Fibroblast of lung (primary cell): ENCODE results near the gene DNAH17. TPM values are rescaled to one million over a fixed set of nuclear protein-coding genes. Genes with fewer than 3 reads are reported as not detected.

Experiments
- DNase-seq, 2 donors: peaks; one replicate each; pipeline versions ENCODE4 v3.0.0 to v3.0.0-alpha.2; 2010; ENCODE audit warnings: low read depth in 2 of 2
- H2AFZ ChIP-seq: 2 replicates; pipeline ENCODE4 v1.5.1; 2012; ENCODE audit warnings: low read length, control low read depth, inconsistent platforms
- H3K27ac ChIP-seq: 2 replicates; pipeline ENCODE4 v1.5.1; 2011; ENCODE audit warnings: low read length, control low read depth; ENCODE audit not compliant: insufficient read depth
- H3K27me3 ChIP-seq: 2 replicates; pipeline ENCODE4 v1.5.1; 2011; ENCODE audit warnings: mild to moderate bottlenecking, low read length; ENCODE audit not compliant: control insufficient read depth, insufficient read depth
- H3K36me3 ChIP-seq: 2 replicates; pipeline ENCODE4 v1.5.1; 2011; ENCODE audit warnings: low read length; ENCODE audit not compliant: control insufficient read depth, insufficient read depth
- H3K4me1 ChIP-seq: 2 replicates; pipeline ENCODE4 v1.5.1; 2011; ENCODE audit warnings: low read length; ENCODE audit not compliant: control insufficient read depth, insufficient read depth; ENCODE audit errors: extremely low read depth
- H3K4me2 ChIP-seq: 2 replicates; pipeline ENCODE4 v1.5.1; 2011; ENCODE audit warnings: low read length, control low read depth; ENCODE audit not compliant: insufficient read depth; ENCODE audit errors: extremely low read depth
- H3K4me3 ChIP-seq, 4 experiments: fragments of 200-600 bp in 1 of 4; sonication (generic) in 1 of 4; replicated peaks in 1 of 4; 2 replicates each; pipeline ENCODE4 v1.5.1; 2011 to 2016; ENCODE audit warnings: low read length in 4 of 4, low read depth in 3 of 4, mild to moderate bottlenecking in 3 of 4, control low read depth in 2 of 4, inconsistent platforms in 1 of 4, mixed read lengths in 1 of 4; ENCODE audit not compliant: insufficient read depth in 1 of 4; ENCODE audit errors: control extremely low read depth in 1 of 4
- H3K79me2 ChIP-seq: 2 replicates; pipeline ENCODE4 v1.5.1; 2012; ENCODE audit warnings: mild to moderate bottlenecking, low read length, inconsistent platforms; ENCODE audit not compliant: control insufficient read depth, insufficient read depth
- H3K9ac ChIP-seq: 2 replicates; pipeline ENCODE4 v1.5.1; 2011; ENCODE audit warnings: mild to moderate bottlenecking, low read length, control low read depth; ENCODE audit not compliant: insufficient read depth
- H3K9me3 ChIP-seq: 2 replicates; pipeline ENCODE4 v1.5.1; 2012; ENCODE audit warnings: low read depth, low read length; ENCODE audit not compliant: control insufficient read depth, insufficient read depth
- H4K20me1 ChIP-seq: 2 replicates; pipeline ENCODE4 v1.5.1; 2011; ENCODE audit warnings: low read length; ENCODE audit not compliant: control insufficient read depth, insufficient read depth; ENCODE audit errors: extremely low read depth
- EZH2 ChIP-seq: IDR thresholded peaks from 2 replicates; pipeline ENCODE4 v1.5.1; 2012; ENCODE audit warnings: low read length, control low read depth, mild to moderate bottlenecking; ENCODE audit errors: missing control alignments
- polyA plus RNA-seq, 2 donors: library from polyadenylated mRNA; depleted of rRNA in 1 of 2; stranded (reverse) in 1 of 2; unstranded in 1 of 2; fragments of >200 nt; gene quantifications; 2 replicates each; pipeline ENCODE4 v1.2.1, GENCODE V29; 2011 to 2012; ENCODE audit warnings: missing spikeins in 1 of 2
- total RNA-seq: library from RNA; depleted of rRNA; stranded (reverse); fragments of >200 nt; gene quantifications from 2 replicates; pipeline ENCODE4 v1.2.1, GENCODE V29; 2014
- TF ChIP-seq, protein P1 (sequence below), 2 donors: IDR thresholded peaks in 1 of 2; conservative IDR thresholded peaks in 1 of 2; 1 replicate in 1 of 2; 2 replicates in 1 of 2; pipeline ENCODE4 v1.5.1; 2011 to 2012; ENCODE audit warnings: low read length in 2 of 2, control low read depth in 1 of 2, inconsistent platforms in 1 of 2, low read depth in 1 of 2, mild to moderate bottlenecking in 1 of 2

Gene DNAH17
- total and polyA plus RNA-seq, 2 donors (not counting 1 experiment from before 2014, with no cell fraction given): not detected

DNA sequence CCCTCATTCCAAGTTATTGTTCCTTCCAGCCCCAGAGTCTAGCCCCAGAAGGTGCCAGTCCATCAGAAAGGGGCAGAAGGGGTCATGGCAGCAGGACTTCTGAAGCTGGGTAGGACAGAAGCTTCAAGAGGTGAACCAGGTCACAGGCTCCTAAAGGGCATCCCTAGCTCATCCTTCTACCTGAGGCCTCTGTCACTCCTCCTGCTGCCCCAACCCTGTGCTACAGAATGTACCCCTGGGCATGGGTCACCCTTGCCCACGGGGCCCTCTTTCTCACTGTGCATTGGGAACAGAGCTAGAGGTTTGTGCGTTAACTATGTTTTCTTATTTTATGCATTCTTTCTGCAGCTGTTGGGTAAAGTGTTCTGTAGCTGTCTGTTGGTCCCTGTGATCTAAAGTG lies 46.5 kb downstream of the DNAH17 start:
- H3K27me3 ChIP-seq: peaks cover 11% of the 10 kb centered on the region
- H3K9me3 ChIP-seq: no peaks in the 10 kb centered on the region
- no peak overlapping the region for H3K9ac ChIP-seq
- no peaks in the 10 kb centered on the region for H3K36me3 ChIP-seq
- H3K4me3 ChIP-seq: no peak overlapping the region
- H3K4me2 ChIP-seq: no peak overlapping the region
- H3K27ac ChIP-seq: no peak overlapping the region
- no peak overlapping the region for H2AFZ ChIP-seq
- no peaks in the 10 kb centered on the region for H4K20me1 ChIP-seq
- no peak for DNase-seq
- no peak for TF ChIP-seq EZH2
- TF ChIP-seq, protein P1, sequence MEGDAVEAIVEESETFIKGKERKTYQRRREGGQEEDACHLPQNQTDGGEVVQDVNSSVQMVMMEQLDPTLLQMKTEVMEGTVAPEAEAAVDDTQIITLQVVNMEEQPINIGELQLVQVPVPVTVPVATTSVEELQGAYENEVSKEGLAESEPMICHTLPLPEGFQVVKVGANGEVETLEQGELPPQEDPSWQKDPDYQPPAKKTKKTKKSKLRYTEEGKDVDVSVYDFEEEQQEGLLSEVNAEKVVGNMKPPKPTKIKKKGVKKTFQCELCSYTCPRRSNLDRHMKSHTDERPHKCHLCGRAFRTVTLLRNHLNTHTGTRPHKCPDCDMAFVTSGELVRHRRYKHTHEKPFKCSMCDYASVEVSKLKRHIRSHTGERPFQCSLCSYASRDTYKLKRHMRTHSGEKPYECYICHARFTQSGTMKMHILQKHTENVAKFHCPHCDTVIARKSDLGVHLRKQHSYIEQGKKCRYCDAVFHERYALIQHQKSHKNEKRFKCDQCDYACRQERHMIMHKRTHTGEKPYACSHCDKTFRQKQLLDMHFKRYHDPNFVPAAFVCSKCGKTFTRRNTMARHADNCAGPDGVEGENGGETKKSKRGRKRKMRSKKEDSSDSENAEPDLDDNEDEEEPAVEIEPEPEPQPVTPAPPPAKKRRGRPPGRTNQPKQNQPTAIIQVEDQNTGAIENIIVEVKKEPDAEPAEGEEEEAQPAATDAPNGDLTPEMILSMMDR (conservative IDR thresholded peaks at IDR 0.05 in 1 of 2, IDR thresholded peaks at IDR 0.05 in 1 of 2; ENCODE audit: low read depth in 1 of 2, low read length in 2 of 2): no peak
- H3K79me2 ChIP-seq: no peaks in the 10 kb centered on the region
- H3K4me1 ChIP-seq: no peaks in the 10 kb centered on the region

- Histone ChIP-seq H2AFZ (no peak overlapping the region), H3K79me2 (no peaks in the 10 kb centered on the region), H3K27me3 (peaks cover 5% of the 10 kb centered on the region), H3K36me3 (no peaks in the 10 kb centered on the region), H3K4me2 (no peak overlapping the region), H3K4me3 (no peak overlapping the region), H4K20me1 (no peaks in the 10 kb centered on the region), H3K27ac (no peak overlapping the region), H3K9me3 (no peaks in the 10 kb centered on the region), H3K4me1 (no peaks in the 10 kb centered on the region), H3K9ac (no peak overlapping the region)
- no peak for DNase-seq
- TF ChIP-seq, protein P1 (conservative IDR thresholded peaks at IDR 0.05 in 1 of 2, IDR thresholded peaks at IDR 0.05 in 1 of 2; ENCODE audit: low read depth in 1 of 2, low read length in 2 of 2): no peak
- TF ChIP-seq EZH2: no peak
Observed at GRCh38 chr17:78529871-78530670, 47.1 kb downstream of the DNAH17 start.

DNA sequence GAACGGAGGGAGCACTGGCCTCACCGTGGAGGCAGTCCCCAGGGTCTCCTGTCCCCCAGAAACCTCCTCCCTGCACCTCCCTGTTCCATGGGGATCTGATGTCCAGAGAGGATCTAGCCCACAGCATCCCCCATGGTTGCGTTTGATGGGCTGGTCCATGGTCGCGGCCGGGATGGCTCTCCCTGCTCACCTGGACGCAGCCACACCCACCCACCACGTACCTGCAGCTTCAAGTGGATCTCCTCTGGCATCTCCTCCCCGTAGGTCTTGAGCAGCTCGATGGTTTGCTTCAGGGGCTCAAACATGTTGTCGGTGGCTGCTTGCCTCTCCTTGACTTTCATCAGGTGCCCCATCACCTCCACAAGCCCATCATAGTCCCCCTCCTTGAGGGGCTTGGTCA lies 47.9 kb downstream of the DNAH17 start:
- no peaks in the 10 kb centered on the region for H4K20me1 ChIP-seq
- no peaks in the 10 kb centered on the region for H3K27me3 ChIP-seq
- no peaks in the 10 kb centered on the region for H3K9me3 ChIP-seq
- no peaks in the 10 kb centered on the region for H3K79me2 ChIP-seq
- DNase-seq: no peak
- H2AFZ ChIP-seq: no peak overlapping the region
- TF ChIP-seq EZH2: no peak
- TF ChIP-seq, protein P1 (conservative IDR thresholded peaks at IDR 0.05 in 1 of 2, IDR thresholded peaks at IDR 0.05 in 1 of 2; ENCODE audit: low read depth in 1 of 2, low read length in 2 of 2): no peak
- H3K27ac ChIP-seq: no peak overlapping the region
- no peaks in the 10 kb centered on the region for H3K36me3 ChIP-seq
- no peak overlapping the region for H3K9ac ChIP-seq
- no peaks in the 10 kb centered on the region for H3K4me1 ChIP-seq
- no peak overlapping the region for H3K4me2 ChIP-seq
- H3K4me3 ChIP-seq: no peak overlapping the region
